GM21619 (cell line): ENCODE data around the gene ZNF552.
"Not testable (repeated sequence)": the region's sequence is repeated elsewhere in the genome, so short reads cannot be mapped to it uniquely, and the experiment has no call there.

Experiments
- ATAC-seq: cut with Tn5 transposase; IDR thresholded peaks from one replicate; pipeline ENCODE4 v1.9.1; 2021; ENCODE audit not compliant: unreplicated experiment

Gene ZNF552

DNA sequence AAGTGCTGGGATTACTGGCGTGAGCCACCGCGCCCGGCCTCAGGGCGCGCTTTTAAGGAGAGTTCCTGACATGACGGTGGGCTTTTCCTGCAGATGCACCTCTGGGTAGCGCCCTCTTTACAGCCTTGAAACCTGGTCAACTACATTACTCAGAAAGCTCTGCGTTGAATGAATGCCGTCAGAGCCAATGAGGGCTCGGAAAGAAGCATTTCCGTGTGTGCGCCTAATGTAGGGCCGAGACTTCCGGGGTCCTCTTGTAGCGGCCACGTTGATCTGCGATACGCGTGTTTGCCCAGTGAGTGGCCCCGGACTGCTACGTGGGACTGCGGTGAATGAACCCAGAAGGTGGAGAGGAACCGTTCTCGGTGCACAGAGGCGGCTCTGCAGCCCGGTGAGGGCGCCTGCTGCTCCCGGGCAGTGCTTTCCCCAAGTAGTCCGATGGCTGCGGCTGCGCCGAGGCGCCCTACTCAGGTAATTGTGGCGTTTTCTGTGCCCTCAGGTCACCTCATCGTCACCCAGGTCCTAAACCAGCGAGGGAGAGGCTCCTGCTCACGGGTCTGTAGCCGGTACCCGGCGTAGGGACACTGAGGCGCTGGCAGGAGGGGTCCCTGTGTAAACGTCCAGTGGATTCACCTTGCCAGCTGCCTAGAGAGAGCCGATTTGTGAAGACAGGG, 4.9 kb upstream of the ZNF552 start:
- ATAC-seq = peak; percentile 88

- no peak for ATAC-seq
Observed at GRCh38 chr19:57818378-57818777, 3.7 kb upstream of the ZNF552 start.

- no peak for ATAC-seq
Observed at GRCh38 chr19:57817976-57818375, 3.3 kb upstream of the ZNF552 start.

DNA sequence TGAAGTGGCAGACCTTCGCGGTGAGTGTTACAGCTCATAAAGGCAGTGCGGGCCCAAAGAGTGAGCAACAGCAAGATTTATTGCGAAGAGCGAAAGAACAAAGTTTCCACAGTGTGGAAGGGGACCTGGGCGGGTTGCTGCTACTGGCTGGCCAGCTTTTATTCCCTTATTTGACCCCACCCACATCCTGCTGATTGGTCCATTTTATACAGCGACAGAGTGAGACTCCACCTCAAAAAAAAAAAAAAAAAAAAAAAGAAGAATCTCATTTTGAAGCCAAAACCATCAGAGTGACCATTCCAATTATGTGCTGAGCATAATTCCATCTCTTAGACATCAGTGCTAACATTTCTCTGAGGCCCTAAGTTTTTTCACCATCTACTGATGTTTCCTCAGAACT, 1.9 kb upstream of the ZNF552 start:
- no peak for ATAC-seq

- ATAC-seq = no peak
Observed at GRCh38 chr19:57815247-57816075, 748 bp upstream of the ZNF552 start.

GRCh38 chr19:57813919-57814504, 701 bp downstream of the ZNF552 start:
- no peak for ATAC-seq

DNA sequence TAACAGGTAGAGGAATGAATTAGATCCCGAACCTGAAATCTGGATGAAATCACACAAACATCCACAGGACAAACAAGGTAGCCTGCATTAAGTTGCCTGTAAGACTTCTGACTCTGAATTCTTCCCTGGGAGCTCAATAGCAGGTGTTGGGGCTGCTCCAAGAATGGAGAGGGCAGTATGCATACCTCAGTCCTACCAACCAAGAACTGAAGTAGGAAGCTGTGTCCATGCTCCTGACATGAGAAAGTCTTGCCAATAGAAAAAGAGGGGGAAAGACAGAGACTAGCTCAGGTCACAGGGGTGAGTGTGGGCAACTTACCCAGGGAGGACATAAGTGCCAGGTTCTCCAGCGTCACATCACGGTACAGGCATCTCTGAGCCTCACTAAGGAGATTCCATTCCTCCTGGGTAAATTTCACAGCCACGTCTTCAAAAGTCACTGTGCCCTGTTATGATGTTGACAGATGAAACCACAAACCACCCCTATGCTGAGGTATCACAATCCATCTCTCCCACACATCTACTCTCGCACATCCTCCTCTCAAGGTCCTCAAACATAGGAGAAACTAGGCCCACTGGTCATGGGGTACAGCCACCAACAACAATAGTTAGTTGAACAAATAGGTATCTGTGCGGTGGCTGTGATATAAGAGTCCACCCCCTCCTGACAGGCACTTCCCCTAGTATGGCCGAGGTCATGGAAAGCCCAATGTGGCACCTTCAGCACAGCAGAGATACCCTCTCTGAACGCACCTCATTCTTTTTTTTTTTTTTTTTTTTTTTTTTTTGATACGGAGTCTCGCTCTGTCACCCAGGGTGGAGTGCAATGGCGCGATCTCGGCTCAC, 1.5 kb downstream of the ZNF552 start:
- not testable (repeated sequence) for ATAC-seq

DNA sequence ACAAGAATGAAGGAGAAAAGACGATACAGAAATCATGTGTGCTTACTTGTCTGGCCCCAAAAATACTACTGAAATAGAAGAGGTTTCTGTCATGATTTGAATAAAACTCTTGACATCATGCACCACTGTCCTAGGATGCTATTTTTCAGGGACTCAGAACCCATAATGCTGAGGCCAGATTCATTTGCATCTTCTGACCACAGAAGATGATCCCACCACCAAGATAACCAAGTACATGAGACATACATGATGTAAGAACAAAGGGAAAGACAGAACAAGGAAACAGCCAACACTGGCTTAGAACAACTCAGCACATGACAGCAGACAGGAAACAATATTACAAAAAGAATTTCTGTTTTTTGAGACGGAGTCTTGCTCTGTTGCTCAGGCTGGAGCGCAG, 2.5 kb downstream of the ZNF552 start:
- ATAC-seq = no peak

DNA sequence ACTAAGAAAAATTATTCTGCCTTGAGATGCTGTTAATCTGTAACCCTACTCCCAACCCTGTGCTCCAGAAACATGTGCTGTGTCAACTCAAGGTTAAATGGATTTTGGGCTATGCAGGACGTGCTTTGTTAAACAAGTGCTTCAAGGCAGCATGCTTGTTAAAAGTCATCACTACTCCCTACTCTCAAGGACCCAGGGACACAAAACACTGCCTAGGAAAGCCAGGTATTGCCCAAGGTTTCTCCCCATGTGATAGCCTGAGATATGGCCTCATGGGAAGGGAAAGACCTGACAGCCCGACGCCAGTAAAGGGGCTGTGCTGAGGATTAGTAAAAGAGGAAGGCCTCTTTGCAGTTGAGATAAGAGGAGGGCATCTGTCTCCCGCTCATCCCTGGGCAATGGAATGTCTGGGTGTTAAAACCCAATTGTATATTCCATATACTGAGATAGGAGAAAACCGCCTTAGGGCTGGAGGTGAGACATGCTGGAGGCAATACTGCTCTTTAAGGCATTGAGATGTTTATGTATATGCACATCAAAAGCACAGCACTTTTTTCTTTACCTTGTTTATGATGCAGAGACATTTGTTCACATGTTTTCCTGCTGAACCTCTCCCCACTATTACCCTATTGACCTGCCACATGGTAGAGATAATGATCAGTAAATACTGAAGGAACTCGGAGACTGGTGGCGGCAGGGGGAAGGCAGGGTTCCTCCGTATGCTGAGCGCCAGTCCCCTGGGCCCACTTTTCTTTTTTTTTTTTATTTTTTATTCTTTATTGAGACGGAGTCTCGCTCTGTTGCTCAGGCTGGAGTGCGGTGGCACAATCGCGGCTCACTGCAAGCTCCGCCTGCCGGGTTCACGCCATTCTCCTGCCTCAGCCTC, 4.1 kb downstream of the ZNF552 start:
- not testable (repeated sequence) for ATAC-seq

- no peak for ATAC-seq
Observed at GRCh38 chr19:57807541-57807940, 7.2 kb downstream of the ZNF552 start.

GRCh38 chr19:57803594-57804325, 11.0 kb downstream of the ZNF552 start:
- ATAC-seq = no peak

DNA sequence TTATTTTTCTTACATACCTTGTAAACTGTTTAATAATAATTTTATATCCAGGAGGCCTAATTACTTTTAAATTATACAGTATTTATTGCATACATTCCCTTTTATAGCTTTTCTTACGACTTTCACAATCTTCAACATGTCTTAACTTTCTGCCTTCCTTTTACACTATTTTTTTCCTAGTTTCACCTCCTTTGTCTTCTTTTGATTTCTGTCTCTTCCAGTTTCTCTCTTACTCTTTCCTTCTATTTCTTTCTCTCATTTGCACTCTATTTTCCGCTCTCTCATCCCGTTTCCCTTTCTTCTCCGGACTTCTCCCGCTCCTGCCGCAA, 11.5 kb downstream of the ZNF552 start:
- no peak for ATAC-seq

DNA sequence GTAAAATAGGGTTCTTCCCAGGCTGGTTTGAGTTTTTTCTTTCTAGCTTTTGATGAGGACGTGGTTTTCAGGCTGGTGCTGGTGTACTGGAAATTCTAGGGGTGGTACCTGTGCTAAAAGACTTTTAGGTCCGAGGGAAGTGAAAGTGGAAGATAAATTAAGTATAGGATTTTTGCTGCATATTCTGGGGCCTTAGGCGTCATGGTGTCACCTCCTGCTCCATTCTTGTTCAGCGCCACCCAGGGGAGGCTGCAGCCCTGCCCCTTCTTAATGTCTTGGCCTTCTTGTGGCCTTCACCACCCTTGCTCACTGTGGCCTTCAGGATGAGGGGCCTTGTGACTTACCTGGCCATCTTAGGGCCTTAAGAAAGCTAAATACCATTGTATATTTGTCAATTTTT, 12.4 kb downstream of the ZNF552 start:
- no peak for ATAC-seq

DNA sequence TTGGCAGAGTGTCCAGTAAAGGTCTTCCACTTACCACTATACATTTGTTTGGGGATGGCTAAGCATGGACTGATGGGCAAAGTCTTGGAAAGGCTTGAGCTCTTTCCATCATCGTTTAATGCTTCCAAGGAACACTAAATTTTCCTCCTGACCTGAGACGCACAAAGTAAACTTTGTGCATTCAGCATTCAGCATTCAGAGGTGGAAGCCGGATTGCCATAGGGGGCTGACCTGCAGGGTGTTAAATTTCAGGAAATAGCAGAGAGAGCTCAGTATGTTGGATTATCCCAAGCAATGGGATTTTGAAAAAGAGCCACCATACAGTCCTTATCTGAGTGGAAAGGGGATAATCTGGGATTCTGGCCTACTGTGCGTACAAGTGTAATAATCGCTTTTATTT, 14.0 kb downstream of the ZNF552 start:
- ATAC-seq = no peak

- not testable (repeated sequence) for ATAC-seq
Observed at GRCh38 chr19:57796580-57796979, 18.1 kb downstream of the ZNF552 start.

GRCh38 chr19:57789288-57789687, 25.4 kb downstream of the ZNF552 start:
- ATAC-seq = no peak

DNA sequence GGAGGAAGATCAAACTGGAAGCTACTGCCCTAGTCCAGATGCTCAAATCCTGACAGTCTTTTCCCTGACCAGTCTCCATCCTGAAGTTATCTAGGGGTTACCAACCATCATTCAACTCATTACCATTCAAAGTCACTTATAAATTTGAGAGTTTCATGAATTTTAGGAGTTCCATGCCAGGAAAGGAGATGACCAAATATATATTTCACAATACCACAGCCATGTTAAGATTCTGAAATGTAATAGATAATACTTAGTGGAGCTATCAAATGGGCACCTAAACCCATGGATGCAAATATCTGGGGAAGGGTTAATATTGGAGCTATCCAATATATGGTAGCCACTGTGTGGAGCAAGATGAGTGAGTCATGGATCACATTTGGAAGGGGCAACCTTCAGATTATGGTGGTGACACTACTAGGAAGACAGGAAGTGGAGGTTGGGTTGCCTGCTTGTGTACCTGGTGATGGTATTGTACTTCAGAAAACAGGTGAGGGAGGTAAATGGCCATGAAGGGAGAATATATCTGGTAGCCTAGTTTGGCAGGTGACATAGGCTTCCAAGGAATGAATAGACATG, 26.5 kb downstream of the ZNF552 start:
- ATAC-seq = no peak

- no peak for ATAC-seq
Observed at GRCh38 chr19:57786906-57787305, 27.8 kb downstream of the ZNF552 start.

GRCh38 chr19:57786286-57786685, 28.4 kb downstream of the ZNF552 start:
- ATAC-seq = no peak
